ENCODE data around the gene EBF4.

DNA sequence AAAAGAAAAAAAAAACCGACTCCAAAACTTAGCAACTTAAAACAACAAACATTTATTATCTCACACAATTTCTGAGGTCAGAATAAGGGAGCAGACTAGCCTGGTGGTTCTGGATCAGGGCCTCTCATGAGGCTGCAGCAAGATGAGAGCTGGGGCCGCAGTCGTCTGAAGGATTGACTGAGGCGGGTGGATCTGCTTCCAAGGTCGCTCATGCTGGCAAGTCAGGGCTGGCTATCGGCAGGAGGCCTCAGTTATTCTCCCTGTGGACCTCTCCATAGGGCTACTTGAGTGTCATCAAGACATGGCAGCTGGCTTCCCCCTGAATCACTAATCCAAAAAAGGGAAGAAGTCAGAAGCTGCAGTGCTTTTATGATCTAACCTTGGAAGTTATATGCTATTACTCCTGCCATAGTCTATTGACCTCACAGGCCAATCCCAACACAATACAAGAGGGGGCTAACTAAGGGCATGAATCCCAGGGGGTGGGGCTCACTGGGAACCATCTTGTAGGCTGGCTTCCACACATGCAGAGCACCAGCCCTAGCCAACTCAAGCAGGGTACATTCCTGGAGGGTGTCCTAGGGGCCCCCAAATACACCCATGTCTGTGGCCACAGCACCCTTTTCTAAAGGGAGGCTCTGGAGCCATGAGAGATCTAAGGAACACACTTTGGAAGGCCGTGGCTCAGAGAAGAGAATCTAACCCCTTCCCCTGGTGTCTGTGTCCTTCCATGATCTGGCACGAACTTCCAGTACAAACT, 11.3 kb downstream of the EBF4 start:
- TF ChIP-seq HDGF (IDR thresholded peaks at IDR 0.05; ENCODE audit: borderline replicate concordance) (no peak), LEF1 (IDR thresholded peaks at IDR 0.05; ENCODE audit: borderline replicate concordance) (no peak), SUZ12 (IDR thresholded peaks at IDR 0.05) (no peak), TARDBP (IDR thresholded peaks at IDR 0.05) (no peak), FOXA1 (IDR thresholded peaks at IDR 0.05) (no peak), BHLHE40 (IDR thresholded peaks at IDR 0.05; ENCODE audit: borderline replicate concordance) (no peak), FOXM1 (IDR thresholded peaks at IDR 0.05; ENCODE audit: borderline replicate concordance) (no peak), ZNF384 (IDR thresholded peaks at IDR 0.05) (no peak)

Data from HEK293T (cell line).